ENCODE results near the gene MYBPC2.
"Not testable (repeated sequence)": the region's sequence is repeated elsewhere in the genome, so short reads cannot be mapped to it uniquely, and the experiment has no call there.

Gene MYBPC2

GRCh38 chr19:50387868-50388245, 44.8 kb upstream of the MYBPC2 start:
- in situ Hi-C loops (cut with HindIII; ENCODE audit: low sequenced_read_pairs) = no loop called here
- DNase-seq (ENCODE audit: low read depth, low spot score) = no peak
- H3K4me3 ChIP-seq (ENCODE audit: low read depth, low read length) = no peak overlapping the region
- no peak for TF ChIP-seq CTCF (IDR thresholded peaks at IDR 0.05; ENCODE audit: low read depth, low read length)

GRCh38 chr19:50390295-50390694, 42.4 kb upstream of the MYBPC2 start:
- in situ Hi-C loops (cut with HindIII; ENCODE audit: low sequenced_read_pairs) = not testable (repeated sequence)

GRCh38 chr19:50390952-50391351, 41.7 kb upstream of the MYBPC2 start:
- H3K4me3 ChIP-seq (ENCODE audit: low read depth, low read length); in situ Hi-C loops (cut with HindIII; ENCODE audit: low sequenced_read_pairs); DNase-seq (ENCODE audit: low read depth, low spot score): not testable (repeated sequence)

More at GRCh38 chr19:50390295-50390694, 42.4 kb upstream of the MYBPC2 start:
- not testable (repeated sequence) for H3K4me3 ChIP-seq (ENCODE audit: low read depth, low read length); DNase-seq (ENCODE audit: low read depth, low spot score)

- no peak for TF ChIP-seq CTCF (IDR thresholded peaks at IDR 0.05; ENCODE audit: low read depth, low read length)
- no peak overlapping the region for H3K4me3 ChIP-seq (ENCODE audit: low read depth, low read length)
- no peak for DNase-seq (ENCODE audit: low read depth, low spot score)
- in situ Hi-C loops (cut with HindIII; ENCODE audit: low sequenced_read_pairs) = no loop called here
Observed at GRCh38 chr19:50392759-50393158, 39.9 kb upstream of the MYBPC2 start.

GRCh38 chr19:50393589-50393988, 39.1 kb upstream of the MYBPC2 start:
- in situ Hi-C loops (cut with HindIII; ENCODE audit: low sequenced_read_pairs) = no loop called here
- no peak overlapping the region for H3K4me3 ChIP-seq (ENCODE audit: low read depth, low read length)
- no peak for TF ChIP-seq CTCF (IDR thresholded peaks at IDR 0.05; ENCODE audit: low read depth, low read length)

GRCh38 chr19:50394017-50394416, 38.7 kb upstream of the MYBPC2 start:
- no peak for TF ChIP-seq CTCF (IDR thresholded peaks at IDR 0.05; ENCODE audit: low read depth, low read length)
- no peak overlapping the region for H3K4me3 ChIP-seq (ENCODE audit: low read depth, low read length)
- in situ Hi-C loops (cut with HindIII; ENCODE audit: low sequenced_read_pairs) = no loop called here
- no peak for DNase-seq (ENCODE audit: low read depth, low spot score)

More at GRCh38 chr19:50393589-50393988, 39.1 kb upstream of the MYBPC2 start:
- no peak for DNase-seq (ENCODE audit: low read depth, low spot score)

- H3K4me3 ChIP-seq (ENCODE audit: low read depth, low read length) = no peak overlapping the region
- TF ChIP-seq CTCF (IDR thresholded peaks at IDR 0.05; ENCODE audit: low read depth, low read length) = no peak
- no peak for DNase-seq (ENCODE audit: low read depth, low spot score)
- in situ Hi-C loops (cut with HindIII; ENCODE audit: low sequenced_read_pairs) = no loop called here
Observed at GRCh38 chr19:50398675-50399367, 33.9 kb upstream of the MYBPC2 start.

- in situ Hi-C loops (cut with HindIII; ENCODE audit: low sequenced_read_pairs) = no loop called here
- no peak overlapping the region for H3K4me3 ChIP-seq (ENCODE audit: low read depth, low read length)
- DNase-seq (ENCODE audit: low read depth, low spot score) = no peak
- TF ChIP-seq CTCF (IDR thresholded peaks at IDR 0.05; ENCODE audit: low read depth, low read length) = no peak
Observed at GRCh38 chr19:50399368-50399745, 33.3 kb upstream of the MYBPC2 start.
